ENCODE measurements around the gene GPSM1. TPM values are rescaled to one million over a fixed set of nuclear protein-coding genes. Genes with fewer than 3 reads are reported as not detected.

The GPSM1 gene
- total RNA-seq, 1 donor = 54.8 TPM

- no peak for DNase-seq (ENCODE audit: low read depth)
- TF ChIP-seq, protein P1, sequence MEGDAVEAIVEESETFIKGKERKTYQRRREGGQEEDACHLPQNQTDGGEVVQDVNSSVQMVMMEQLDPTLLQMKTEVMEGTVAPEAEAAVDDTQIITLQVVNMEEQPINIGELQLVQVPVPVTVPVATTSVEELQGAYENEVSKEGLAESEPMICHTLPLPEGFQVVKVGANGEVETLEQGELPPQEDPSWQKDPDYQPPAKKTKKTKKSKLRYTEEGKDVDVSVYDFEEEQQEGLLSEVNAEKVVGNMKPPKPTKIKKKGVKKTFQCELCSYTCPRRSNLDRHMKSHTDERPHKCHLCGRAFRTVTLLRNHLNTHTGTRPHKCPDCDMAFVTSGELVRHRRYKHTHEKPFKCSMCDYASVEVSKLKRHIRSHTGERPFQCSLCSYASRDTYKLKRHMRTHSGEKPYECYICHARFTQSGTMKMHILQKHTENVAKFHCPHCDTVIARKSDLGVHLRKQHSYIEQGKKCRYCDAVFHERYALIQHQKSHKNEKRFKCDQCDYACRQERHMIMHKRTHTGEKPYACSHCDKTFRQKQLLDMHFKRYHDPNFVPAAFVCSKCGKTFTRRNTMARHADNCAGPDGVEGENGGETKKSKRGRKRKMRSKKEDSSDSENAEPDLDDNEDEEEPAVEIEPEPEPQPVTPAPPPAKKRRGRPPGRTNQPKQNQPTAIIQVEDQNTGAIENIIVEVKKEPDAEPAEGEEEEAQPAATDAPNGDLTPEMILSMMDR (IDR thresholded peaks at IDR 0.05; ENCODE audit: insufficient read depth, low read depth, low read length) = no peak
- H3K4me3 ChIP-seq (ENCODE audit: low read depth, low read length) = no peak overlapping the region
Observed at GRCh38 chr9:136296434-136297015, 30.8 kb upstream of the GPSM1 start.

GRCh38 chr9:136297016-136297691, 30.2 kb upstream of the GPSM1 start:
- no peak for DNase-seq (ENCODE audit: low read depth)
- TF ChIP-seq, protein P1 (IDR thresholded peaks at IDR 0.05; ENCODE audit: insufficient read depth, low read depth, low read length) = no peak
- H3K4me3 ChIP-seq (ENCODE audit: low read depth, low read length) = no peak overlapping the region

- TF ChIP-seq, protein P1 (IDR thresholded peaks at IDR 0.05; ENCODE audit: insufficient read depth, low read depth, low read length) = no peak
Observed at GRCh38 chr9:136297766-136298735, 29.3 kb upstream of the GPSM1 start.

GRCh38 chr9:136299116-136299515, 28.2 kb upstream of the GPSM1 start:
- DNase-seq (ENCODE audit: low read depth) = no peak
- TF ChIP-seq, protein P1 (IDR thresholded peaks at IDR 0.05; ENCODE audit: insufficient read depth, low read depth, low read length) = no peak
- no peak overlapping the region for H3K4me3 ChIP-seq (ENCODE audit: low read depth, low read length)

More at GRCh38 chr9:136297766-136298735, 29.3 kb upstream of the GPSM1 start:
- no peak overlapping the region for H3K4me3 ChIP-seq (ENCODE audit: low read depth, low read length)
- no peak for DNase-seq (ENCODE audit: low read depth)

DNA sequence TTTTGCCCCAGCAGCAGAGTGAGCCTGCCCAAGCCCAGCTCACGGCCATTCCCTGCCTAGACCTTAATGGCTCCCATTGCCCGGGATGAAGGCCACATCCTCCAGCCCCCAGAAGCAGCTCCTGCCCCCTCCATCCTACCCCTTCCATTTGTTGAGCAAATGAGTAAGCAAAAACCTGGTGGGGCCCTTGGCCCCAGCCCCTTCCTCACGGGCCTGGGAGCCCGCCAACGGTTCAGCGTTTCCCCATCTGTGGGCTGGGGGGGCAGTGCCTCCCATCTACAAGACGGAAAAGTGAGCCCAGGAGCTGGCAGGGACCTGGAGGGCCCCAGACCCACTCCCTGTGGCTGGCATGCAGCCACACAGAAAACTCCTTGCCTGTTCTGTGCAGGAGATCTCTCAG, 27.8 kb upstream of the GPSM1 start:
- no peak overlapping the region for H3K4me3 ChIP-seq (ENCODE audit: low read depth, low read length)
- DNase-seq (ENCODE audit: low read depth) = no peak
- TF ChIP-seq, protein P1 (IDR thresholded peaks at IDR 0.05; ENCODE audit: insufficient read depth, low read depth, low read length) = no peak

- TF ChIP-seq, protein P1 (IDR thresholded peaks at IDR 0.05; ENCODE audit: insufficient read depth, low read depth, low read length) = no peak
- DNase-seq (ENCODE audit: low read depth) = no peak
- H3K4me3 ChIP-seq (ENCODE audit: low read depth, low read length) = no peak overlapping the region
Observed at GRCh38 chr9:136300016-136300545, 27.3 kb upstream of the GPSM1 start.
